OCI-LY7 (cell line): ENCODE measurements around the gene TRPM3. TPM values are rescaled to one million over a fixed set of nuclear protein-coding genes. Genes with fewer than 3 reads are reported as not detected.

Experiments
- BruUV-seq: library from RNA; stranded (reverse); fragments of 400-500 nt; replicated peaks from 2 replicates; lab custom pipeline; 2021; lab: Mats Ljungman, UMichigan
- CTCF ChIA-PET: fragments of 300-600 bp; sonication (Branson Sonifier 250); formaldehyde crosslinking; loops from one replicate; lab custom pipeline; 2022; ENCODE audit warnings: antibody characterized with exemption; ENCODE audit not compliant: unreplicated experiment; lab: Charles Lee
- POLR2A ChIA-PET: fragments of 300-600 bp; sonication (Branson Sonifier 250); formaldehyde crosslinking; loops from one replicate; lab custom pipeline; 2022; ENCODE audit warnings: antibody characterized with exemption; lab: Charles Lee
- DNase-seq: peaks from one replicate; pipeline ENCODE4 v3.0.0-alpha.2; 2015; ENCODE audit warnings: low spot score
- H2AFZ ChIP-seq: fragments of 200-600 bp; sonication (generic), shearing (Covaris generic); 2 replicates; pipeline ENCODE4 v1.6.1; 2014; ENCODE audit warnings: mild to moderate bottlenecking, antibody characterized with exemption, low read length, moderate library complexity
- H3K27ac ChIP-seq: fragments of 200-600 bp; sonication (generic); 2 replicates; pipeline ENCODE4 v1.5.1; 2014; ENCODE audit warnings: mixed run types, low read depth, mild to moderate bottlenecking, moderate library complexity, low read length, inconsistent platforms; ENCODE audit not compliant: poor library complexity, severe bottlenecking
- H3K36me3 ChIP-seq: fragments of 200-600 bp; sonication (generic); 2 replicates; pipeline ENCODE4 v1.6.1; 2014; ENCODE audit warnings: mild to moderate bottlenecking, antibody characterized with exemption, low read length, moderate library complexity, mixed read lengths; ENCODE audit not compliant: insufficient read depth
- H3K4me1 ChIP-seq: fragments of 200-600 bp; sonication (generic); 2 replicates; pipeline ENCODE4 v1.5.1; 2014; ENCODE audit warnings: mild to moderate bottlenecking, low read length; ENCODE audit not compliant: insufficient read depth, poor library complexity, severe bottlenecking
- H3K4me2 ChIP-seq: fragments of 200-600 bp; sonication (generic); 2 replicates; pipeline ENCODE4 v1.6.1; 2014; ENCODE audit warnings: mild to moderate bottlenecking, low read length
- H3K4me3 ChIP-seq: fragments of 200-600 bp; sonication (generic); 2 replicates; pipeline ENCODE4 v1.5.1; 2014; ENCODE audit warnings: mild to moderate bottlenecking, low read depth, low read length; ENCODE audit not compliant: poor library complexity, severe bottlenecking
- H3K79me2 ChIP-seq: fragments of 200-600 bp; sonication (generic); 2 replicates; pipeline ENCODE4 v1.6.1; 2016; ENCODE audit warnings: low read depth, mild to moderate bottlenecking, low read length, moderate library complexity, mixed read lengths; ENCODE audit not compliant: insufficient read depth
- H3K9me2 ChIP-seq: fragments of 200-600 bp; sonication (generic); 2 replicates; pipeline ENCODE4 v1.6.1; 2016; ENCODE audit warnings: mild to moderate bottlenecking, low read length, mixed read lengths; ENCODE audit not compliant: insufficient read depth
- H3K9me3 ChIP-seq: fragments of 200-600 bp; sonication (generic); 2 replicates; pipeline ENCODE4 v1.6.1; 2014; ENCODE audit warnings: mild to moderate bottlenecking, mixed run types, low read length, mixed read lengths
- H4K20me1 ChIP-seq: fragments of 200-600 bp; sonication (generic); 2 replicates; pipeline ENCODE4 v1.6.1; 2014; ENCODE audit warnings: mild to moderate bottlenecking, antibody characterized with exemption, low read length, moderate library complexity, mixed read lengths; ENCODE audit not compliant: insufficient read depth
- EZH2phosphoT487 ChIP-seq: fragments of 200-600 bp; sonication (generic); IDR thresholded peaks from 2 replicates; pipeline ENCODE4 v1.6.1; 2018; ENCODE audit warnings: low read depth, borderline replicate concordance, mild to moderate bottlenecking, mixed run types, antibody characterized with exemption, low read length, moderate library complexity, mixed read lengths
- intact Hi-C: fragments of 100-400 bp; cut with micrococcal nuclease; formaldehyde crosslinking; loops from one replicate; pipeline ENCODE4 v1.10.0; 2022; ENCODE audit not compliant: unreplicated experiment
- total RNA-seq, 2 experiments: library from RNA; depleted of rRNA in 1 of 2; stranded (reverse); fragments of >200 nt in 1 of 2; shearing (Covaris generic) in 1 of 2; gene quantifications; 2 replicates each; pipeline ENCODE4 v1.2.3, GENCODE V29; 2014 to 2022
- TF ChIP-seq, protein P1 (sequence below): fragments of 200-600 bp; sonication (generic); conservative IDR thresholded peaks from 2 replicates; pipeline ENCODE4 v1.5.1; 2014; ENCODE audit warnings: mild to moderate bottlenecking, antibody characterized with exemption, low read length, moderate library complexity, mixed read lengths

The TRPM3 gene
- total RNA-seq, 2 experiments from 2014 or later, result not detected

- no peaks in the 10 kb centered on the region for H3K9me2 ChIP-seq
- H4K20me1 ChIP-seq, result no peaks in the 10 kb centered on the region
- intact Hi-C loops, result loop anchor here (5.0 to 10.0 kb wide), 3 partner anchors 178 to 488 kb away; partner anchors contain the start of gene SMC5
- H3K4me1 ChIP-seq, result peaks cover 27% of the 10 kb centered on the region
- no peak overlapping the region for H2AFZ ChIP-seq
- ChIA-PET POLR2A (interaction anchor here (0.5 kb wide), 1 partner anchor 426 kb away, joined by 3 read pairs; no protein-coding TSS in a partner anchor), CTCF (interaction anchor here (0.6 kb wide), 1 partner anchor 186 kb away, joined by 3 read pairs; the partner anchor contains the start of gene KLF9)
- H3K9me3 ChIP-seq, result no peaks in the 10 kb centered on the region
- no TSS peak for BruUV-seq
- no peak overlapping the region for H3K4me2 ChIP-seq
- H3K36me3 ChIP-seq, result no peaks in the 10 kb centered on the region
- no peaks in the 10 kb centered on the region for H3K79me2 ChIP-seq
- no peak overlapping the region for H3K27ac ChIP-seq
- DNase-seq, result no peak
- no peak overlapping the region for H3K4me3 ChIP-seq
- TF ChIP-seq, protein P1, sequence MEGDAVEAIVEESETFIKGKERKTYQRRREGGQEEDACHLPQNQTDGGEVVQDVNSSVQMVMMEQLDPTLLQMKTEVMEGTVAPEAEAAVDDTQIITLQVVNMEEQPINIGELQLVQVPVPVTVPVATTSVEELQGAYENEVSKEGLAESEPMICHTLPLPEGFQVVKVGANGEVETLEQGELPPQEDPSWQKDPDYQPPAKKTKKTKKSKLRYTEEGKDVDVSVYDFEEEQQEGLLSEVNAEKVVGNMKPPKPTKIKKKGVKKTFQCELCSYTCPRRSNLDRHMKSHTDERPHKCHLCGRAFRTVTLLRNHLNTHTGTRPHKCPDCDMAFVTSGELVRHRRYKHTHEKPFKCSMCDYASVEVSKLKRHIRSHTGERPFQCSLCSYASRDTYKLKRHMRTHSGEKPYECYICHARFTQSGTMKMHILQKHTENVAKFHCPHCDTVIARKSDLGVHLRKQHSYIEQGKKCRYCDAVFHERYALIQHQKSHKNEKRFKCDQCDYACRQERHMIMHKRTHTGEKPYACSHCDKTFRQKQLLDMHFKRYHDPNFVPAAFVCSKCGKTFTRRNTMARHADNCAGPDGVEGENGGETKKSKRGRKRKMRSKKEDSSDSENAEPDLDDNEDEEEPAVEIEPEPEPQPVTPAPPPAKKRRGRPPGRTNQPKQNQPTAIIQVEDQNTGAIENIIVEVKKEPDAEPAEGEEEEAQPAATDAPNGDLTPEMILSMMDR, result no peak
- no peak for TF ChIP-seq EZH2phosphoT487
These were observed 520.9 kb downstream of the TRPM3 start for GRCh38 chr9:70600506-70600905.

- ChIA-PET POLR2A (interaction anchor here (0.6 to 1.1 kb wide), 2 partner anchors 22 to 1774 kb away, joined by 4 read pairs; no protein-coding TSS in a partner anchor), CTCF (interaction anchor here (0.5 kb wide), 1 partner anchor 16 kb away, joined by 3 read pairs; no protein-coding TSS in a partner anchor)
- Histone ChIP-seq H3K4me2 (no peak overlapping the region), H3K27ac (no peak overlapping the region), H3K9me2 (no peaks in the 10 kb centered on the region), H2AFZ (no peak overlapping the region), H4K20me1 (no peaks in the 10 kb centered on the region), H3K36me3 (no peaks in the 10 kb centered on the region), H3K9me3 (no peaks in the 10 kb centered on the region), H3K79me2 (no peaks in the 10 kb centered on the region), H3K4me1 (peaks cover 8% of the 10 kb centered on the region), H3K4me3 (no peak overlapping the region)
- TF ChIP-seq, protein P1, result no peak
- TF ChIP-seq EZH2phosphoT487, result no peak
- DNase-seq, result no peak
- no TSS peak for BruUV-seq
- intact Hi-C loops, result no loop called here
These were observed 523.5 kb downstream of the TRPM3 start for GRCh38 chr9:70597886-70598285.

DNA sequence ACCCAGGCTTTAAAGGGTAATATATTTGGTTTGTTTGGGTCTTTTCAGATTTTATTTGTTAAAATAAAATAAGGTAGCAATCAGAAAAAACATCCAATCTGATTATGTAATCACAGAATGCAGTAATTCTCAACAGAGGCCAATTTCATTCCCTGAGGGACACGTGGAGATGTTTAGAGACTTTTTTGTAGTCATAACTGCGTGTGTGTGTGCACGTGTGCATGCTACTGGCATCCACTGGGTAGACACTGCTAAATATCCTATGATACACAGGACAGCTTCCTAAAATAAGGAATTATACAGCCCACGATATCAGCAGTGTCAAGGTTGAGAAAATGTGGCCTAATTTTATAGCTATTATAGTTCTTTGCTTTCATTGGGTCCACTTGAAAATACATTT is 526.2 kb downstream of the TRPM3 start:
- Histone ChIP-seq H4K20me1 (no peaks in the 10 kb centered on the region), H3K9me3 (no peaks in the 10 kb centered on the region), H3K79me2 (no peaks in the 10 kb centered on the region), H3K36me3 (no peaks in the 10 kb centered on the region), H3K4me2 (no peak overlapping the region), H3K27ac (no peak overlapping the region), H3K9me2 (no peaks in the 10 kb centered on the region), H3K4me3 (no peak overlapping the region), H2AFZ (no peak overlapping the region), H3K4me1 (no peaks in the 10 kb centered on the region)
- TF ChIP-seq, protein P1, result no peak
- TF ChIP-seq EZH2phosphoT487, result no peak
- no peak for DNase-seq
- CTCF ChIA-PET, result interaction anchor here (0.5 kb wide), 1 partner anchor 10 kb away, joined by 3 read pairs; no protein-coding TSS in a partner anchor
- BruUV-seq, result no TSS peak
- intact Hi-C loops, result no loop called here
- POLR2A ChIA-PET, result interaction anchor here (0.6 kb wide), 2 partner anchors 93 to 209 kb away, joined by 3 read pairs; no protein-coding TSS in a partner anchor
